ENCODE data around the gene FST. TPM values are rescaled to one million over a fixed set of nuclear protein-coding genes. Genes with fewer than 3 reads are reported as not detected.

The FST gene
- total and polyA plus RNA-seq, 2 of the 13 experiments (the other 11 are each of a cell fraction or from before 2014, with no cell fraction given) = 38.6 to 136 TPM

DNA sequence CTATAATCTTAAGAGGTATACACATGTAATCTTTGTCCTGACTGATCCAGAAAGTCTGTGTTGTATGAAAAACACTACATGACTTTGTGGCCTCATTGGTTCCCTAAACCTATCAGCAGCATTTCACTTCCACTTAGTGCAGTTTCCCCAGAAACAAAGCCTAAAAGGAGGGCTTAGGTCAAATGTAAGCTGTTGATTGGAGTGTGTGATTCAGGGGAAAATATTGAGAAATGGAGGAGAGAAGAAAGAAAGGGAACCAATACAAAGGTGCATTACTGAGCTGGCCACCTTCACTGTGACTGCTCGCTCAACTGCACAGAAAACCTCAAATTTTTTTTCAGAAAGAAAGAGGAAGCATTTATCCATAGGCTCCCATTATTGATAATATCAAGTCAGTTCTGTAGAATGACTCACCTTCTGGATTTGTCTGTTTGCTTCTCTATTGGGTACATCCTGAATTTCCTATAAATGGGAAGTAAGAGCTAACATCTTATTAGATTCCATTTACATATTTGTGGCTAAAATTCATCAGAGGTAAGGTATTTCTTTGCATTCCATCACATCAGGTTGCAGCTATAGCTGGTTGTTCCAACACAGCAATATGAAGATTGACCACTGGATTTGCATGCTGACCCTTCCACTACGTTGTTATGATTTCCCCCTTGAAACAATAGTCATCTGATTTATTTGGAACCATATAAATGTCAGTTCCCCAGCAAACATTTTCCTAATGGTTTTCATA, 10.3 kb upstream of the FST start (continued):
- no peak for TF ChIP-seq SIX4 (CRISPR knock-in tag; IDR thresholded peaks at IDR 0.05)
- TF ChIP-seq ZNF788 (CRISPR knock-in tag; IDR thresholded peaks at IDR 0.05; ENCODE audit: borderline replicate concordance) = no peak
- TF ChIP-seq ZFP36L1 (CRISPR knock-in tag; IDR thresholded peaks at IDR 0.05) = no peak

- H3K9ac ChIP-seq (ENCODE audit: insufficient read depth, low read depth, low read length) = no peak overlapping the region
- TF ChIP-seq ZNF501 (CRISPR knock-in tag; IDR thresholded peaks at IDR 0.05) (no peak), MED8 (CRISPR knock-in tag; IDR thresholded peaks at IDR 0.05; ENCODE audit: insufficient replicate concordance) (no peak), ZFP1 (CRISPR knock-in tag; IDR thresholded peaks at IDR 0.05) (no peak), GABPA (IDR thresholded peaks at IDR 0.05; ENCODE audit: low read depth, low read length) (no peak), GABPA (CRISPR knock-in tag; IDR thresholded peaks at IDR 0.05; ENCODE audit: low read depth) (no peak), GLI4 (CRISPR knock-in tag; IDR thresholded peaks at IDR 0.05; ENCODE audit: borderline replicate concordance) (no peak), GTF2F1 (IDR thresholded peaks at IDR 0.05; ENCODE audit: low read length) (no peak), EP300 (IDR thresholded peaks at IDR 0.05; ENCODE audit: low read depth in 2 of 2, low read length in 2 of 2) (no peak), EP300 (CRISPR knock-in tag; IDR thresholded peaks at IDR 0.05; ENCODE audit: borderline replicate concordance) (no peak), ZNF564 (CRISPR knock-in tag; IDR thresholded peaks at IDR 0.05) (no peak), ZNF33A (CRISPR knock-in tag; IDR thresholded peaks at IDR 0.05; ENCODE audit: borderline replicate concordance) (no peak), NR1H2 (CRISPR knock-in tag; IDR thresholded peaks at IDR 0.05; ENCODE audit: borderline replicate concordance, low read depth) (no peak), HNF4A (CRISPR knock-in tag; IDR thresholded peaks at IDR 0.05) (no peak)
- TF ChIP-seq, protein P1, sequence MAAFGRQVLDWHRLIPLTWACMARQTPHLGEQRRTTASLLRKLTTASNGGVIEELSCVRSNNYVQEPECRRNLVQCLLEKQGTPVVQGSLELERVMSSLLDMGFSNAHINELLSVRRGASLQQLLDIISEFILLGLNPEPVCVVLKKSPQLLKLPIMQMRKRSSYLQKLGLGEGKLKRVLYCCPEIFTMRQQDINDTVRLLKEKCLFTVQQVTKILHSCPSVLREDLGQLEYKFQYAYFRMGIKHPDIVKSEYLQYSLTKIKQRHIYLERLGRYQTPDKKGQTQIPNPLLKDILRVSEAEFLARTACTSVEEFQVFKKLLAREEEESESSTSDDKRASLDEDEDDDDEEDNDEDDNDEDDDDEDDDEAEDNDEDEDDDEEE (CRISPR knock-in tag; IDR thresholded peaks at IDR 0.05) = no peak
- TF ChIP-seq, protein P2, sequence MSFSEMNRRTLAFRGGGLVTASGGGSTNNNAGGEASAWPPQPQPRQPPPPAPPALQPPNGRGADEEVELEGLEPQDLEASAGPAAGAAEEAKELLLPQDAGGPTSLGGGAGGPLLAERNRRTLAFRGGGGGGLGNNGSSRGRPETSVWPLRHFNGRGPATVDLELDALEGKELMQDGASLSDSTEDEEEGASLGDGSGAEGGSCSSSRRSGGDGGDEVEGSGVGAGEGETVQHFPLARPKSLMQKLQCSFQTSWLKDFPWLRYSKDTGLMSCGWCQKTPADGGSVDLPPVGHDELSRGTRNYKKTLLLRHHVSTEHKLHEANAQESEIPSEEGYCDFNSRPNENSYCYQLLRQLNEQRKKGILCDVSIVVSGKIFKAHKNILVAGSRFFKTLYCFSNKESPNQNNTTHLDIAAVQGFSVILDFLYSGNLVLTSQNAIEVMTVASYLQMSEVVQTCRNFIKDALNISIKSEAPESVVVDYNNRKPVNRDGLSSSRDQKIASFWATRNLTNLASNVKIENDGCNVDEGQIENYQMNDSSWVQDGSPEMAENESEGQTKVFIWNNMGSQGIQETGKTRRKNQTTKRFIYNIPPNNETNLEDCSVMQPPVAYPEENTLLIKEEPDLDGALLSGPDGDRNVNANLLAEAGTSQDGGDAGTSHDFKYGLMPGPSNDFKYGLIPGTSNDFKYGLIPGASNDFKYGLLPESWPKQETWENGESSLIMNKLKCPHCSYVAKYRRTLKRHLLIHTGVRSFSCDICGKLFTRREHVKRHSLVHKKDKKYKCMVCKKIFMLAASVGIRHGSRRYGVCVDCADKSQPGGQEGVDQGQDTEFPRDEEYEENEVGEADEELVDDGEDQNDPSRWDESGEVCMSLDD (CRISPR knock-in tag; IDR thresholded peaks at IDR 0.05; ENCODE audit: borderline replicate concordance) = no peak
- no peak overlapping the region for H3K4me3 ChIP-seq (replicated peaks in 1 of 3; ENCODE audit: insufficient read depth in 1 of 3, low read depth in 2 of 3, low read length in 3 of 3)
- no peaks in the 10 kb centered on the region for H3K36me3 ChIP-seq (replicated peaks in 1 of 2; ENCODE audit: control insufficient read depth in 1 of 2, insufficient read depth in 2 of 2, low read length in 2 of 2)
- WGBS (ENCODE audit: low lambda C conversion rate) = 92% methylated on average over 1 of the region's 1 CpG
- DNase-seq (ENCODE audit: low spot score) = no peak
- no peak for FAIRE-seq
- no peaks in the 10 kb centered on the region for H3K27me3 ChIP-seq (ENCODE audit: control insufficient read depth in 1 of 2, insufficient read depth in 2 of 2, low read length in 2 of 2)
- no peak for ATAC-seq
- no peak overlapping the region for H2AFZ ChIP-seq (ENCODE audit: low read length)
- in situ Hi-C loops (cut with HindIII; ENCODE audit: extremely low pct_ligation_motif_present, low pct_unique_long_range_greater_than_20kb) = no loop called here
- no peaks in the 10 kb centered on the region for H4K20me1 ChIP-seq (ENCODE audit: insufficient read depth, low read length)
- no peak overlapping the region for H3K4me2 ChIP-seq (ENCODE audit: low read depth, low read length)
- ChIA-PET CTCF (ENCODE audit: low intra/inter-chr PET ratio, low total read pairs) (no interaction called here), POLR2A (no interaction called here)
- H3K9me3 ChIP-seq (ENCODE audit: low read length) = no peaks in the 10 kb centered on the region
- BruUV-seq (replicated peaks) = no TSS peak
- peaks cover 60% of the 10 kb centered on the region for H3K4me1 ChIP-seq (ENCODE audit: insufficient read depth, low read length)
- H3K79me2 ChIP-seq (ENCODE audit: insufficient read depth, low read length) = no peaks in the 10 kb centered on the region
- no peak overlapping the region for H3K27ac ChIP-seq (ENCODE audit: extremely low read length, insufficient read depth, low read length)
- intact Hi-C loops (cut with micrococcal nuclease; ENCODE audit: unreplicated experiment) = no loop called here
These were observed 8.2 kb upstream of the FST start for GRCh38 chr5:53472279-53472678.

Measured in HepG2 (cell line).